GM23338 (cell line): ENCODE data around the gene TIMM10B. TPM values are rescaled to one million over a fixed set of nuclear protein-coding genes. Genes with fewer than 3 reads are reported as not detected.

Experiments used
- ATAC-seq: fragments of 200-7000 bp; cut with Tn5 transposase; 3 replicates; pipeline ENCODE4 v1.9.1; 2020
- DNase-seq: peaks from one replicate; pipeline ENCODE4 v3.0.0-alpha.2; 2015; ENCODE audit warnings: low spot score
- H2AFZ ChIP-seq: fragments of 200-600 bp; sonication (generic); 2 replicates; pipeline ENCODE4 v1.8.0; 2016; ENCODE audit warnings: antibody characterized with exemption, mild to moderate bottlenecking, moderate library complexity
- H3F3A ChIP-seq: fragments of 200-600 bp; sonication (generic); replicated peaks from 2 replicates; pipeline ENCODE4 v1.8.0; 2017; ENCODE audit warnings: antibody characterized with exemption, mixed run types, low read depth
- H3K27ac ChIP-seq: fragments of 200-600 bp; sonication (generic); 2 replicates; pipeline ENCODE4 v1.6.1; 2016; ENCODE audit warnings: low read depth
- H3K27me3 ChIP-seq: fragments of 200-600 bp; sonication (generic); 2 replicates; pipeline ENCODE4 v1.8.0; 2016; ENCODE audit warnings: mild to moderate bottlenecking, mixed run types, moderate library complexity; ENCODE audit not compliant: insufficient read depth
- H3K36me3 ChIP-seq: fragments of 200-600 bp; sonication (generic); 2 replicates; pipeline ENCODE4 v1.8.0; 2016; ENCODE audit warnings: mild to moderate bottlenecking; ENCODE audit not compliant: insufficient read depth
- H3K4me1 ChIP-seq: fragments of 200-600 bp; sonication (generic); 2 replicates; pipeline ENCODE4 v1.8.0; 2016; ENCODE audit warnings: mild to moderate bottlenecking, moderate library complexity; ENCODE audit not compliant: insufficient read depth
- H3K4me2 ChIP-seq: fragments of 200-600 bp; sonication (generic); 2 replicates; pipeline ENCODE4 v1.7.1; 2017; ENCODE audit warnings: mixed run types
- H3K4me3 ChIP-seq: fragments of 200-600 bp; sonication (generic); 2 replicates; pipeline ENCODE4 v1.6.1; 2016; ENCODE audit warnings: mixed run types
- H3K79me2 ChIP-seq: fragments of 200-600 bp; sonication (generic); replicated peaks from 2 replicates; pipeline ENCODE4 v1.8.0; 2017; ENCODE audit warnings: mild to moderate bottlenecking; ENCODE audit not compliant: insufficient read depth
- H3K9me2 ChIP-seq: fragments of 200-600 bp; sonication (generic); 2 replicates; pipeline ENCODE4 v1.8.0; 2017; ENCODE audit not compliant: insufficient read depth
- H4K20me1 ChIP-seq: fragments of 200-600 bp; sonication (generic); replicated peaks from 2 replicates; pipeline ENCODE4 v1.8.0; 2017; ENCODE audit warnings: mild to moderate bottlenecking; ENCODE audit not compliant: insufficient read depth
- H3K27ac Mint-ChIP-seq: 2 replicates; pipeline ENCODE4 v1.8.0; 2020; ENCODE audit warnings: inconsistent platforms, mild to moderate bottlenecking, moderate library complexity, mixed read lengths
- H3K27me3 Mint-ChIP-seq: 3 replicates; pipeline ENCODE4 v1.8.0; 2022; ENCODE audit warnings: low read depth, mild to moderate bottlenecking, moderate library complexity, mixed read lengths, inconsistent platforms; ENCODE audit not compliant: insufficient read depth, poor library complexity
- H3K36me3 Mint-ChIP-seq: 3 replicates; pipeline ENCODE4 v1.8.0; 2021; ENCODE audit warnings: low read depth, mild to moderate bottlenecking, inconsistent platforms, moderate library complexity, mixed read lengths
- H3K4me1 Mint-ChIP-seq: 3 replicates; pipeline ENCODE4 v1.8.0; 2020; ENCODE audit warnings: mild to moderate bottlenecking, inconsistent platforms, mixed read lengths
- H3K4me3 Mint-ChIP-seq: 3 replicates; pipeline ENCODE4 v1.8.0; 2021; ENCODE audit warnings: moderate library complexity, mild to moderate bottlenecking, inconsistent platforms, mixed read lengths
- H3K9me3 Mint-ChIP-seq: 3 replicates; pipeline ENCODE4 v1.8.0; 2020; ENCODE audit warnings: moderate library complexity, mild to moderate bottlenecking, inconsistent platforms, mixed read lengths
- CREB1 ChIP-seq: fragments of 250-450 bp; sonication (Bioruptor Pico); IDR thresholded peaks from 2 replicates; pipeline ENCODE4 v1.5.0; 2020; ENCODE audit warnings: low read depth, mild to moderate bottlenecking, moderate library complexity
- EZH2 ChIP-seq: fragments of 200-600 bp; sonication (generic); IDR thresholded peaks from one replicate; pipeline ENCODE4 v1.8.0; 2017; ENCODE audit warnings: antibody characterized with exemption, mild to moderate bottlenecking, low read depth; ENCODE audit not compliant: unreplicated experiment
- EZH2phosphoT487 ChIP-seq: fragments of 200-600 bp; sonication (generic); IDR thresholded peaks from one replicate; pipeline ENCODE4 v1.8.1; 2018; ENCODE audit warnings: antibody characterized with exemption; ENCODE audit not compliant: unreplicated experiment
- JUNB ChIP-seq: IDR thresholded peaks from one replicate; pipeline ENCODE4 v1.6.1; 2016; ENCODE audit warnings: antibody characterized with exemption; ENCODE audit not compliant: unreplicated experiment
- NANOG ChIP-seq: IDR thresholded peaks from 2 replicates; pipeline ENCODE4 v1.6.1; 2016; ENCODE audit warnings: antibody characterized with exemption, borderline replicate concordance
- POLR2AphosphoS5 ChIP-seq: IDR thresholded peaks from 2 replicates; pipeline ENCODE4 v1.6.1; 2016; ENCODE audit warnings: antibody characterized with exemption, low read depth
- ZNF114 ChIP-seq: fragments of 250-450 bp; sonication (Bioruptor Pico); IDR thresholded peaks from 2 replicates; pipeline ENCODE4 v1.5.0; 2020; ENCODE audit warnings: mild to moderate bottlenecking, moderate library complexity
- ZNF331 ChIP-seq: fragments of 250-450 bp; sonication (Bioruptor Pico); IDR thresholded peaks from 2 replicates; pipeline ENCODE4 v1.5.0; 2020; ENCODE audit warnings: low read depth, mild to moderate bottlenecking, moderate library complexity
- polyA plus RNA-seq: library from polyadenylated mRNA; unstranded; fragments of >200 nt; fragmentation: Nextera tagmentation; extraction: Ambion mirVana; gene quantifications from 2 replicates; pipeline ENCODE4 v1.2.1, GENCODE V29; 2016
- total RNA-seq: library from RNA; depleted of rRNA; stranded (reverse); fragments of >200 nt; shearing (Covaris generic); gene quantifications from 2 replicates; pipeline ENCODE4 v1.2.3, GENCODE V29; 2014
- TF ChIP-seq, protein P1 (sequence below): fragments of 250-450 bp; sonication (Bioruptor Pico); IDR thresholded peaks from 2 replicates; pipeline ENCODE4 v1.5.0; 2020; ENCODE audit warnings: mild to moderate bottlenecking, moderate library complexity
- TF ChIP-seq, protein P2 (sequence below): IDR thresholded peaks from one replicate; pipeline ENCODE4 v1.6.1; 2018; ENCODE audit warnings: antibody characterized with exemption; ENCODE audit not compliant: unreplicated experiment

The TIMM10B gene
- total and polyA plus RNA-seq, 2 experiments from 2014 or later = 30.8 to 54.2 TPM

DNA sequence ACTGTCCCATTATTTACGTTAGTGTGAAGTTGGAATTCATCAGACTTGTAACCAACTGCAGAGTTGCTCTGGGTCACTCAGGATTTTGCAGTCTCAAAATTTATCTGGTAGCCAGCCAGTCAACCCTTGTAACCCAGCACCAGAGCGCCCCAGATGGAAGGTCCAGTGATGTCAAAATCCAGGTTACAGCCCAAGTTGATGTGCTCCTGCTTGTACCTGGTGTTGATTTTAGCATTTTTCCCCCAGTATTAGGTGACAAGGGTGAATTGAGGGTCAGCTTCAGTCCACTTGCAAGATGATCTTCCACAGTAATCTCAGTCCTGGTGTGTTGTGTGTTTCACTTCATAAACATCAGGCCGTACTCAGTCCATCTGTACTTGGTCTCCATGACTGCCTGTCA is 7.5 kb downstream of the TIMM10B start:
- H3K4me2 ChIP-seq = no peak overlapping the region
- no peaks in the 10 kb centered on the region for H3F3A ChIP-seq
- DNase-seq (no peak), ATAC-seq (no peak)
- no peaks in the 10 kb centered on the region; the same call in 2 of the 3 replicates for H3K9me3 Mint-ChIP-seq
- peaks cover 2% of the 10 kb centered on the region for H3K27me3 Mint-ChIP-seq
- no peaks in the 10 kb centered on the region for H3K4me1 Mint-ChIP-seq
- H3K27ac ChIP-seq = no peak overlapping the region
- peaks cover 7% of the 10 kb centered on the region; the same call in 1 of the 2 replicates for H4K20me1 ChIP-seq
- peaks cover 20% of the 10 kb centered on the region for H3K36me3 ChIP-seq
- H3K4me3 Mint-ChIP-seq = no peak overlapping the region
- TF ChIP-seq, protein P1, sequence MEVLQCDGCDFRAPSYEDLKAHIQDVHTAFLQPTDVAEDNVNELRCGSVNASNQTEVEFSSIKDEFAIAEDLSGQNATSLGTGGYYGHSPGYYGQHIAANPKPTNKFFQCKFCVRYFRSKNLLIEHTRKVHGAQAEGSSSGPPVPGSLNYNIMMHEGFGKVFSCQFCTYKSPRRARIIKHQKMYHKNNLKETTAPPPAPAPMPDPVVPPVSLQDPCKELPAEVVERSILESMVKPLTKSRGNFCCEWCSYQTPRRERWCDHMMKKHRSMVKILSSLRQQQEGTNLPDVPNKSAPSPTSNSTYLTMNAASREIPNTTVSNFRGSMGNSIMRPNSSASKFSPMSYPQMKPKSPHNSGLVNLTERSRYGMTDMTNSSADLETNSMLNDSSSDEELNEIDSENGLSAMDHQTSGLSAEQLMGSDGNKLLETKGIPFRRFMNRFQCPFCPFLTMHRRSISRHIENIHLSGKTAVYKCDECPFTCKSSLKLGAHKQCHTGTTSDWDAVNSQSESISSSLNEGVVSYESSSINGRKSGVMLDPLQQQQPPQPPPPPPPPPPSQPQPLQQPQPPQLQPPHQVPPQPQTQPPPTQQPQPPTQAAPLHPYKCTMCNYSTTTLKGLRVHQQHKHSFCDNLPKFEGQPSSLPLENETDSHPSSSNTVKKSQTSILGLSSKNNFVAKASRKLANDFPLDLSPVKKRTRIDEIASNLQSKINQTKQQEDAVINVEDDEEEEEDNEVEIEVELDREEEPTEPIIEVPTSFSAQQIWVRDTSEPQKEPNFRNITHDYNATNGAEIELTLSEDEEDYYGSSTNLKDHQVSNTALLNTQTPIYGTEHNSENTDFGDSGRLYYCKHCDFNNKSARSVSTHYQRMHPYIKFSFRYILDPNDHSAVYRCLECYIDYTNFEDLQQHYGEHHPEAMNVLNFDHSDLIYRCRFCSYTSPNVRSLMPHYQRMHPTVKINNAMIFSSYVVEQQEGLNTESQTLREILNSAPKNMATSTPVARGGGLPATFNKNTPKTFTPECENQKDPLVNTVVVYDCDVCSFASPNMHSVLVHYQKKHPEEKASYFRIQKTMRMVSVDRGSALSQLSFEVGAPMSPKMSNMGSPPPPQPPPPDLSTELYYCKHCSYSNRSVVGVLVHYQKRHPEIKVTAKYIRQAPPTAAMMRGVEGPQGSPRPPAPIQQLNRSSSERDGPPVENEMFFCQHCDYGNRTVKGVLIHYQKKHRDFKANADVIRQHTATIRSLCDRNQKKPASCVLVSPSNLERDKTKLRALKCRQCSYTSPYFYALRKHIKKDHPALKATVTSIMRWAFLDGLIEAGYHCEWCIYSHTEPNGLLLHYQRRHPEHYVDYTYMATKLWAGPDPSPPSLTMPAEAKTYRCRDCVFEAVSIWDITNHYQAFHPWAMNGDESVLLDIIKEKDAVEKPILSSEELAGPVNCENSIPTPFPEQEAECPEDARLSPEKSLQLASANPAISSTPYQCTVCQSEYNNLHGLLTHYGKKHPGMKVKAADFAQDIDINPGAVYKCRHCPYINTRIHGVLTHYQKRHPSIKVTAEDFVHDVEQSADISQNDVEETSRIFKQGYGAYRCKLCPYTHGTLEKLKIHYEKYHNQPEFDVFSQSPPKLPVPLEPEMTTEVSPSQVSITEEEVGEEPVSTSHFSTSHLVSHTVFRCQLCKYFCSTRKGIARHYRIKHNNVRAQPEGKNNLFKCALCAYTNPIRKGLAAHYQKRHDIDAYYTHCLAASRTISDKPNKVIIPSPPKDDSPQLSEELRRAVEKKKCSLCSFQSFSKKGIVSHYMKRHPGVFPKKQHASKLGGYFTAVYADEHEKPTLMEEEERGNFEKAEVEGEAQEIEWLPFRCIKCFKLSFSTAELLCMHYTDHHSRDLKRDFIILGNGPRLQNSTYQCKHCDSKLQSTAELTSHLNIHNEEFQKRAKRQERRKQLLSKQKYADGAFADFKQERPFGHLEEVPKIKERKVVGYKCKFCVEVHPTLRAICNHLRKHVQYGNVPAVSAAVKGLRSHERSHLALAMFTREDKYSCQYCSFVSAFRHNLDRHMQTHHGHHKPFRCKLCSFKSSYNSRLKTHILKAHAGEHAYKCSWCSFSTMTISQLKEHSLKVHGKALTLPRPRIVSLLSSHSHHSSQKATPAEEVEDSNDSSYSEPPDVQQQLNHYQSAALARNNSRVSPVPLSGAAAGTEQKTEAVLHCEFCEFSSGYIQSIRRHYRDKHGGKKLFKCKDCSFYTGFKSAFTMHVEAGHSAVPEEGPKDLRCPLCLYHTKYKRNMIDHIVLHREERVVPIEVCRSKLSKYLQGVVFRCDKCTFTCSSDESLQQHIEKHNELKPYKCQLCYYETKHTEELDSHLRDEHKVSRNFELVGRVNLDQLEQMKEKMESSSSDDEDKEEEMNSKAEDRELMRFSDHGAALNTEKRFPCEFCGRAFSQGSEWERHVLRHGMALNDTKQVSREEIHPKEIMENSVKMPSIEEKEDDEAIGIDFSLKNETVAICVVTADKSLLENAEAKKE = no peak
- no peak for TF ChIP-seq JUNB
- no peak for TF ChIP-seq POLR2AphosphoS5
- no peak for TF ChIP-seq NANOG
- no peak for TF ChIP-seq ZNF331 (CRISPR knock-in tag)
- no peak for TF ChIP-seq ZNF114
- no peak for TF ChIP-seq EZH2
- TF ChIP-seq, protein P2, sequence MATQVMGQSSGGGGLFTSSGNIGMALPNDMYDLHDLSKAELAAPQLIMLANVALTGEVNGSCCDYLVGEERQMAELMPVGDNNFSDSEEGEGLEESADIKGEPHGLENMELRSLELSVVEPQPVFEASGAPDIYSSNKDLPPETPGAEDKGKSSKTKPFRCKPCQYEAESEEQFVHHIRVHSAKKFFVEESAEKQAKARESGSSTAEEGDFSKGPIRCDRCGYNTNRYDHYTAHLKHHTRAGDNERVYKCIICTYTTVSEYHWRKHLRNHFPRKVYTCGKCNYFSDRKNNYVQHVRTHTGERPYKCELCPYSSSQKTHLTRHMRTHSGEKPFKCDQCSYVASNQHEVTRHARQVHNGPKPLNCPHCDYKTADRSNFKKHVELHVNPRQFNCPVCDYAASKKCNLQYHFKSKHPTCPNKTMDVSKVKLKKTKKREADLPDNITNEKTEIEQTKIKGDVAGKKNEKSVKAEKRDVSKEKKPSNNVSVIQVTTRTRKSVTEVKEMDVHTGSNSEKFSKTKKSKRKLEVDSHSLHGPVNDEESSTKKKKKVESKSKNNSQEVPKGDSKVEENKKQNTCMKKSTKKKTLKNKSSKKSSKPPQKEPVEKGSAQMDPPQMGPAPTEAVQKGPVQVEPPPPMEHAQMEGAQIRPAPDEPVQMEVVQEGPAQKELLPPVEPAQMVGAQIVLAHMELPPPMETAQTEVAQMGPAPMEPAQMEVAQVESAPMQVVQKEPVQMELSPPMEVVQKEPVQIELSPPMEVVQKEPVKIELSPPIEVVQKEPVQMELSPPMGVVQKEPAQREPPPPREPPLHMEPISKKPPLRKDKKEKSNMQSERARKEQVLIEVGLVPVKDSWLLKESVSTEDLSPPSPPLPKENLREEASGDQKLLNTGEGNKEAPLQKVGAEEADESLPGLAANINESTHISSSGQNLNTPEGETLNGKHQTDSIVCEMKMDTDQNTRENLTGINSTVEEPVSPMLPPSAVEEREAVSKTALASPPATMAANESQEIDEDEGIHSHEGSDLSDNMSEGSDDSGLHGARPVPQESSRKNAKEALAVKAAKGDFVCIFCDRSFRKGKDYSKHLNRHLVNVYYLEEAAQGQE = no peak
- no peak for TF ChIP-seq CREB1 (CRISPR knock-in tag)
- no peak for TF ChIP-seq EZH2phosphoT487
- peaks cover 8% of the 10 kb centered on the region; the same call in 1 of the 2 replicates for H3K79me2 ChIP-seq
- peaks cover 3% of the 10 kb centered on the region; the same call in 1 of the 3 replicates for H3K36me3 Mint-ChIP-seq
- H3K27ac Mint-ChIP-seq = no peak overlapping the region
- no peaks in the 10 kb centered on the region for H3K27me3 ChIP-seq
- no peaks in the 10 kb centered on the region for H3K9me2 ChIP-seq
- no peak overlapping the region for H3K4me3 ChIP-seq
- H2AFZ ChIP-seq = no peak overlapping the region
- no peaks in the 10 kb centered on the region for H3K4me1 ChIP-seq
